GM19452 (cell line): ENCODE results near the gene HOXD10.

Experiments
- ATAC-seq: cut with Tn5 transposase; IDR thresholded peaks from one replicate; pipeline ENCODE4 v1.9.1; 2021; ENCODE audit not compliant: unreplicated experiment

HOXD10 gene

GRCh38 chr2:176160986-176161824 lies 44.6 kb downstream of the HOXD10 start:
- no peak for ATAC-seq

- no peak for ATAC-seq
Observed at GRCh38 chr2:176161825-176162626, 45.4 kb downstream of the HOXD10 start.

GRCh38 chr2:176162911-176163671 lies 46.5 kb downstream of the HOXD10 start:
- no peak for ATAC-seq

- ATAC-seq, result no peak
Observed at GRCh38 chr2:176163672-176164056, 47.1 kb downstream of the HOXD10 start.

GRCh38 chr2:176164201-176164600 lies 47.6 kb downstream of the HOXD10 start:
- ATAC-seq, result no peak

- ATAC-seq, result no peak
Observed at GRCh38 chr2:176164611-176165369, 48.2 kb downstream of the HOXD10 start.

GRCh38 chr2:176165370-176166050 lies 48.9 kb downstream of the HOXD10 start:
- ATAC-seq, result no peak

GRCh38 chr2:176166272-176166671 lies 49.7 kb downstream of the HOXD10 start:
- no peak for ATAC-seq

GRCh38 chr2:176167398-176167797 lies 50.8 kb downstream of the HOXD10 start:
- ATAC-seq, result no peak

GRCh38 chr2:176169181-176169580 lies 52.6 kb downstream of the HOXD10 start:
- no peak for ATAC-seq
